ENCODE data around the gene FARSB.

- no peak for TF ChIP-seq CTCF (IDR thresholded peaks at IDR 0.05)
- no peak for TF ChIP-seq POLR2A (IDR thresholded peaks at IDR 0.05)
Observed at GRCh38 chr2:222554517-222554916, 101.4 kb downstream of the FARSB start.

Measured in vagina (tissue), 2 donors.